H1 (cell line): Measurements from ENCODE around the gene TIE1. TPM values are rescaled to one million over a fixed set of nuclear protein-coding genes. Genes with fewer than 3 reads are reported as not detected.

ENCODE experiments used
- CTCF ChIA-PET: fragments of 300-600 bp; sonication (Branson Sonifier 250); formaldehyde crosslinking; loops from one replicate; lab custom pipeline; 2021; ENCODE audit not compliant: partially characterized antibody; lab: Charles Lee
- POLR2A ChIA-PET: fragments of 300-600 bp; sonication (Branson Sonifier 250); formaldehyde crosslinking; loops from one replicate; lab custom pipeline; 2021; ENCODE audit warnings: inconsistent platforms; ENCODE audit not compliant: partially characterized antibody; lab: Charles Lee
- DNase-seq, 2 experiments: peaks; one replicate each; pipeline versions ENCODE4 v3.0.0 to v3.0.0-alpha.2; 2010 to 2022; ENCODE audit warnings: low spot score in 2 of 2, low read depth in 1 of 2, mixed read lengths in 1 of 2
- FAIRE-seq: peaks from 2 replicates; lab custom pipeline; 2011; peaks lifted over from hg19 to GRCh38; lab: Jason Lieb, UNC
- H2AFZ ChIP-seq: 2 replicates; pipeline ENCODE4 v1.8.1; 2012; ENCODE audit warnings: low read length, inconsistent platforms
- H2AK5ac ChIP-seq: 2 replicates; pipeline ENCODE4 v1.6.1; 2013; ENCODE audit warnings: low read depth, low read length
- H2BK120ac ChIP-seq: replicated peaks from 2 replicates; pipeline ENCODE3; 2013; ENCODE audit warnings: low read depth, low read length, inconsistent platforms
- H2BK12ac ChIP-seq: 2 replicates; pipeline ENCODE4 v1.6.1; 2013; ENCODE audit warnings: low read depth, low read length
- H2BK15ac ChIP-seq: 2 replicates; pipeline ENCODE4 v1.6.1; 2013; ENCODE audit warnings: low read length
- H2BK20ac ChIP-seq: 2 replicates; pipeline ENCODE4 v1.6.1; 2013; ENCODE audit warnings: low read length
- H2BK5ac ChIP-seq: 2 replicates; pipeline ENCODE4 v1.6.1; 2013; ENCODE audit warnings: low read depth, low read length
- H3K14ac ChIP-seq: 2 replicates; pipeline ENCODE4 v1.6.1; 2013; ENCODE audit warnings: inconsistent platforms; ENCODE audit not compliant: insufficient read length
- H3K18ac ChIP-seq: 2 replicates; pipeline ENCODE4 v1.6.1; 2013; ENCODE audit warnings: low read length; ENCODE audit errors: extremely low read depth
- H3K23ac ChIP-seq: 2 replicates; pipeline ENCODE4 v1.6.1; 2013; ENCODE audit warnings: inconsistent platforms; ENCODE audit not compliant: insufficient read length
- H3K23me2 ChIP-seq: 2 replicates; pipeline ENCODE4 v1.6.1; 2013; ENCODE audit warnings: low read depth, low read length
- H3K27ac ChIP-seq: 2 replicates; pipeline ENCODE4 v1.6.1; 2011; ENCODE audit warnings: low read depth, low read length, inconsistent platforms
- H3K27me3 ChIP-seq, 4 experiments: replicated peaks in 1 of 4; 1 replicate in 1 of 4; 2 replicates in 3 of 4; pipeline versions ENCODE4 v1.6.1 to v1.8.1; 2011 to 2013; ENCODE audit warnings: low read length in 3 of 4, mild to moderate bottlenecking in 3 of 4, inconsistent platforms in 2 of 4, mixed read lengths in 2 of 4, moderate library complexity in 1 of 4; ENCODE audit not compliant: control insufficient read depth in 3 of 4, insufficient read depth in 3 of 4; ENCODE audit errors: extremely low read depth in 1 of 4
- H3K36me3 ChIP-seq, 4 experiments: 2 replicates each; pipeline versions ENCODE4 v1.6.1 to v1.8.1; 2011 to 2013; ENCODE audit warnings: mild to moderate bottlenecking in 4 of 4, low read length in 3 of 4, moderate library complexity in 2 of 4, control low read depth in 1 of 4, inconsistent platforms in 1 of 4; ENCODE audit not compliant: insufficient read depth in 4 of 4, control insufficient read depth in 2 of 4
- H3K4ac ChIP-seq: replicated peaks from 2 replicates; pipeline ENCODE3; 2013; ENCODE audit warnings: low read length, low read depth, mixed read lengths, inconsistent platforms; ENCODE audit not compliant: insufficient read length
- H3K4me1 ChIP-seq, 4 experiments: replicated peaks in 1 of 4; 1 replicate in 1 of 4; 2 replicates in 3 of 4; pipeline versions ENCODE4 v1.6.1 to v1.8.1; 2011 to 2013; ENCODE audit warnings: low read length in 3 of 4, inconsistent platforms in 2 of 4, mixed read lengths in 1 of 4; ENCODE audit not compliant: insufficient read depth in 4 of 4, control insufficient read depth in 3 of 4
- H3K4me2 ChIP-seq, 2 experiments: 2 replicates each; pipeline versions ENCODE4 v1.6.1 to v1.8.1; 2011 to 2013; ENCODE audit warnings: low read depth in 2 of 2, low read length in 2 of 2, control low read depth in 1 of 2, inconsistent platforms in 1 of 2, mild to moderate bottlenecking in 1 of 2; ENCODE audit not compliant: insufficient read depth in 1 of 2
- H3K4me3 ChIP-seq, 4 experiments: fragments of 200-600, 300-600 bp in 1 of 4; sonication (generic), shearing (Covaris generic), sonication (Bioruptor Twin) in 1 of 4; 2 replicates each; pipeline versions ENCODE4 v1.5.1 to v1.8.1; 2011 to 2016; ENCODE audit warnings: low read length in 4 of 4, low read depth in 3 of 4, control low read depth in 2 of 4, inconsistent platforms in 2 of 4, mild to moderate bottlenecking in 2 of 4, mixed read lengths in 1 of 4, moderate library complexity in 1 of 4; ENCODE audit not compliant: insufficient read depth in 2 of 4; ENCODE audit errors: extremely low read depth in 1 of 4
- H3K56ac ChIP-seq: replicated peaks from 2 replicates; pipeline ENCODE3; 2013; ENCODE audit warnings: low read depth, mild to moderate bottlenecking, mixed read lengths, low read length, inconsistent platforms; ENCODE audit not compliant: insufficient read length
- H3K79me1 ChIP-seq: 2 replicates; pipeline ENCODE4 v1.6.1; 2013; ENCODE audit warnings: low read depth, low read length, control low read depth
- H3K79me2 ChIP-seq, 2 experiments: 2 replicates each; pipeline versions ENCODE4 v1.6.1 to v1.8.1; 2012 to 2013; ENCODE audit warnings: low read length in 2 of 2, mild to moderate bottlenecking in 2 of 2, inconsistent platforms in 1 of 2; ENCODE audit not compliant: insufficient read depth in 2 of 2, control insufficient read depth in 1 of 2
- H3K9ac ChIP-seq, 4 experiments: replicated peaks in 1 of 4; 1 replicate in 1 of 4; 2 replicates in 3 of 4; pipeline versions ENCODE4 v1.6.1 to v1.8.1; 2011 to 2013; ENCODE audit warnings: low read depth in 3 of 4, low read length in 3 of 4, control low read depth in 2 of 4, mild to moderate bottlenecking in 2 of 4, moderate library complexity in 2 of 4, inconsistent platforms in 1 of 4; ENCODE audit errors: extremely low read depth in 1 of 4
- H3K9me3 ChIP-seq, 2 experiments: 2 replicates each; pipeline versions ENCODE4 v1.6.1 to v1.8.1; 2012 to 2013; ENCODE audit warnings: mild to moderate bottlenecking in 2 of 2, moderate library complexity in 2 of 2, control low read depth in 1 of 2, inconsistent platforms in 1 of 2, low read depth in 1 of 2, low read length in 1 of 2, mixed read lengths in 1 of 2; ENCODE audit not compliant: insufficient read depth in 2 of 2
- H4K20me1 ChIP-seq, 2 experiments: replicated peaks in 1 of 2; 2 replicates each; pipeline versions ENCODE3 to v1.8.1; 2011 to 2013; ENCODE audit warnings: inconsistent platforms in 2 of 2, low read length in 2 of 2, mild to moderate bottlenecking in 1 of 2; ENCODE audit not compliant: insufficient read depth in 2 of 2, control insufficient read depth in 1 of 2
- H4K5ac ChIP-seq: 2 replicates; pipeline ENCODE4 v1.6.1; 2013; ENCODE audit warnings: low read length, low read depth, mixed read lengths, inconsistent platforms; ENCODE audit not compliant: insufficient read length
- H4K8ac ChIP-seq: 2 replicates; pipeline ENCODE4 v1.8.0; 2013; ENCODE audit warnings: mild to moderate bottlenecking, moderate library complexity, low read length, inconsistent platforms; ENCODE audit not compliant: insufficient read depth; ENCODE audit errors: extremely low read depth
- H4K91ac ChIP-seq: replicated peaks from 2 replicates; pipeline ENCODE3; 2013; ENCODE audit warnings: low read length, mixed read lengths, inconsistent platforms; ENCODE audit not compliant: insufficient read length
- CHD1 ChIP-seq: IDR thresholded peaks from 2 replicates; pipeline ENCODE4 v1.6.1; 2012; ENCODE audit warnings: low read depth, low read length, improper control_type of control experiment
- CREB1 ChIP-seq: IDR thresholded peaks from 2 replicates; pipeline ENCODE4 v1.6.1; 2012; ENCODE audit warnings: inconsistent platforms
- JUND ChIP-seq: IDR thresholded peaks from 2 replicates; pipeline ENCODE4 v1.6.1; 2011; ENCODE audit warnings: mild to moderate bottlenecking, improper control_type of control experiment, low read length
- RAD21 ChIP-seq, 2 experiments: IDR thresholded peaks in 1 of 2; conservative IDR thresholded peaks in 1 of 2; 2 replicates each; pipeline ENCODE4 v1.6.1; 2011; ENCODE audit warnings: low read depth in 2 of 2, low read length in 2 of 2, improper control_type of control experiment in 1 of 2, inconsistent platforms in 1 of 2, mild to moderate bottlenecking in 1 of 2, moderate library complexity in 1 of 2
- SP1 ChIP-seq: IDR thresholded peaks from 2 replicates; pipeline ENCODE4 v1.6.1; 2011; ENCODE audit warnings: low read depth, low read length
- SP4 ChIP-seq: IDR thresholded peaks from 2 replicates; pipeline ENCODE4 v1.6.1; 2012; ENCODE audit warnings: low read length, inconsistent platforms
- WGBS, 2 experiments: shearing (Covaris generic) in 1 of 2; methylation state at CpG; one replicate each; pipeline versions ENCODE4 v1.1.6 to v1.1.7; 2013 to 2015; ENCODE audit warnings: low lambda C conversion rate in 2 of 2, mixed read lengths in 2 of 2, inconsistent platforms in 1 of 2, low coverage in 1 of 2, missing lambda C conversion rate in 1 of 2; ENCODE audit not compliant: insufficient replicate concordance in 2 of 2, insufficient coverage in 1 of 2, insufficient read length in 1 of 2; ENCODE audit errors: extremely low coverage in 1 of 2, missing lambda C conversion rate in 1 of 2; 5-methylcytosine and 5-hydroxymethylcytosine counted together
- polyA plus RNA-seq, 7 experiments: library from polyadenylated mRNA; depleted of rRNA in 3 of 7; stranded (reverse) in 5 of 7; unstranded in 2 of 7; fragments of >200 nt in 5 of 7; fragments of 200-250 nt in 2 of 7; gene quantifications; 1 replicate in 5 of 7; 2 replicates in 1 of 7; 4 replicates in 1 of 7; pipeline versions ENCODE4 v1.2.1 to v1.2.3, GENCODE V29; 2011 to 2013; ENCODE audit warnings: missing spikeins in 2 of 7, mixed read lengths in 2 of 7
- total RNA-seq: library from RNA; stranded (reverse); fragmentation: NEBNext Ultra II Directional; extraction: Animal tissue kit (Norgen Biotek cat#: 25700); gene quantifications from 2 replicates; pipeline ENCODE4 v1.2.1, GENCODE V29; 2021
- TF ChIP-seq, protein P1 (sequence below), 3 experiments: IDR thresholded peaks; 1 replicate in 2 of 3; 2 replicates in 1 of 3; pipeline versions ENCODE4 v1.5.1 to v1.6.1; 2011; ENCODE audit warnings: low read length in 3 of 3, mild to moderate bottlenecking in 3 of 3, inconsistent platforms in 2 of 3, low read depth in 1 of 3, moderate library complexity in 1 of 3; ENCODE audit not compliant: insufficient read depth in 1 of 3; ENCODE audit errors: control extremely low read depth in 1 of 3
- TF ChIP-seq, protein P2 (sequence below): IDR thresholded peaks from 2 replicates; pipeline ENCODE4 v1.6.1; 2011; ENCODE audit warnings: low read depth, mild to moderate bottlenecking, low read length; ENCODE audit not compliant: insufficient read depth

Gene TIE1
- total and polyA plus RNA-seq, 2 of the 8 experiments (the other 6 are each of a cell fraction or from before 2014, with no cell fraction given) = 0.74 to 2.2 TPM

GRCh38 chr1:43252225-43252624, 48.6 kb upstream of the TIE1 start:
- H2AK5ac ChIP-seq = no peak overlapping the region
- DNase-seq = no peak
- no peak for FAIRE-seq
- CTCF ChIA-PET = interaction anchor here (2.8 kb wide), 1 partner anchor 14 kb away, joined by 7 read pairs; no protein-coding TSS in a partner anchor
- no peak overlapping the region for H3K18ac ChIP-seq
- no peak overlapping the region for H3K4me3 ChIP-seq
- H3K4ac ChIP-seq = no peak overlapping the region
- no peaks in the 10 kb centered on the region for H3K27me3 ChIP-seq
- H3K79me2 ChIP-seq = no peaks in the 10 kb centered on the region
- H3K79me1 ChIP-seq = no peaks in the 10 kb centered on the region
- no peak overlapping the region for H2BK120ac ChIP-seq
- no peaks in the 10 kb centered on the region for H3K4me1 ChIP-seq
- no peaks in the 10 kb centered on the region for H3K36me3 ChIP-seq
- no peak overlapping the region for H4K91ac ChIP-seq
- H2BK15ac ChIP-seq = no peak overlapping the region
- H3K9ac ChIP-seq = no peak overlapping the region
- no peak overlapping the region for H3K27ac ChIP-seq
- H2BK20ac ChIP-seq = no peak overlapping the region
- no peak overlapping the region for H2BK12ac ChIP-seq
- H3K23me2 ChIP-seq = no peaks in the 10 kb centered on the region
- no peak overlapping the region for H4K5ac ChIP-seq
- POLR2A ChIA-PET = no interaction called here
- H2BK5ac ChIP-seq = no peak overlapping the region
- H3K9me3 ChIP-seq = peaks cover 17 to 43% of the 10 kb centered on the region in 2 experiments
- TF ChIP-seq, protein P1, sequence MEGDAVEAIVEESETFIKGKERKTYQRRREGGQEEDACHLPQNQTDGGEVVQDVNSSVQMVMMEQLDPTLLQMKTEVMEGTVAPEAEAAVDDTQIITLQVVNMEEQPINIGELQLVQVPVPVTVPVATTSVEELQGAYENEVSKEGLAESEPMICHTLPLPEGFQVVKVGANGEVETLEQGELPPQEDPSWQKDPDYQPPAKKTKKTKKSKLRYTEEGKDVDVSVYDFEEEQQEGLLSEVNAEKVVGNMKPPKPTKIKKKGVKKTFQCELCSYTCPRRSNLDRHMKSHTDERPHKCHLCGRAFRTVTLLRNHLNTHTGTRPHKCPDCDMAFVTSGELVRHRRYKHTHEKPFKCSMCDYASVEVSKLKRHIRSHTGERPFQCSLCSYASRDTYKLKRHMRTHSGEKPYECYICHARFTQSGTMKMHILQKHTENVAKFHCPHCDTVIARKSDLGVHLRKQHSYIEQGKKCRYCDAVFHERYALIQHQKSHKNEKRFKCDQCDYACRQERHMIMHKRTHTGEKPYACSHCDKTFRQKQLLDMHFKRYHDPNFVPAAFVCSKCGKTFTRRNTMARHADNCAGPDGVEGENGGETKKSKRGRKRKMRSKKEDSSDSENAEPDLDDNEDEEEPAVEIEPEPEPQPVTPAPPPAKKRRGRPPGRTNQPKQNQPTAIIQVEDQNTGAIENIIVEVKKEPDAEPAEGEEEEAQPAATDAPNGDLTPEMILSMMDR (IDR thresholded peaks at IDR 0.05; ENCODE audit: control extremely low read depth in 1 of 3, insufficient read depth in 1 of 3, low read depth in 1 of 3, low read length in 3 of 3) = no peak
- no peak for TF ChIP-seq JUND
- no peak for TF ChIP-seq SP4
- no peak for TF ChIP-seq RAD21 (IDR thresholded peaks at IDR 0.05 in 1 of 2, conservative IDR thresholded peaks at IDR 0.05 in 1 of 2; ENCODE audit: low read depth in 2 of 2, low read length in 2 of 2)
- no peak for TF ChIP-seq SP1
- TF ChIP-seq CREB1 = no peak
- TF ChIP-seq CHD1 = no peak
- TF ChIP-seq, protein P2, sequence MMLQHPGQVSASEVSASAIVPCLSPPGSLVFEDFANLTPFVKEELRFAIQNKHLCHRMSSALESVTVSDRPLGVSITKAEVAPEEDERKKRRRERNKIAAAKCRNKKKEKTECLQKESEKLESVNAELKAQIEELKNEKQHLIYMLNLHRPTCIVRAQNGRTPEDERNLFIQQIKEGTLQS = no peak
- no peak overlapping the region for H3K4me2 ChIP-seq
- no peaks in the 10 kb centered on the region for H4K20me1 ChIP-seq
- H2AFZ ChIP-seq = no peak overlapping the region
- H3K56ac ChIP-seq = no peak overlapping the region
- no peak overlapping the region for H4K8ac ChIP-seq
- no peak overlapping the region for H3K23ac ChIP-seq
- WGBS, 2 experiments = 85% methylated on average over 1 of the region's 1 CpG; no CpG with 5 or more reads in 1 of the 2 experiments
- no peak overlapping the region for H3K14ac ChIP-seq
